ENCODE results near the gene LRMDA. TPM values are rescaled to one million over a fixed set of nuclear protein-coding genes. Genes with fewer than 3 reads are reported as not detected.

The LRMDA gene
- total and polyA plus RNA-seq, 2 donors from 2014 or later = 23.2 to 48.6 TPM

DNA sequence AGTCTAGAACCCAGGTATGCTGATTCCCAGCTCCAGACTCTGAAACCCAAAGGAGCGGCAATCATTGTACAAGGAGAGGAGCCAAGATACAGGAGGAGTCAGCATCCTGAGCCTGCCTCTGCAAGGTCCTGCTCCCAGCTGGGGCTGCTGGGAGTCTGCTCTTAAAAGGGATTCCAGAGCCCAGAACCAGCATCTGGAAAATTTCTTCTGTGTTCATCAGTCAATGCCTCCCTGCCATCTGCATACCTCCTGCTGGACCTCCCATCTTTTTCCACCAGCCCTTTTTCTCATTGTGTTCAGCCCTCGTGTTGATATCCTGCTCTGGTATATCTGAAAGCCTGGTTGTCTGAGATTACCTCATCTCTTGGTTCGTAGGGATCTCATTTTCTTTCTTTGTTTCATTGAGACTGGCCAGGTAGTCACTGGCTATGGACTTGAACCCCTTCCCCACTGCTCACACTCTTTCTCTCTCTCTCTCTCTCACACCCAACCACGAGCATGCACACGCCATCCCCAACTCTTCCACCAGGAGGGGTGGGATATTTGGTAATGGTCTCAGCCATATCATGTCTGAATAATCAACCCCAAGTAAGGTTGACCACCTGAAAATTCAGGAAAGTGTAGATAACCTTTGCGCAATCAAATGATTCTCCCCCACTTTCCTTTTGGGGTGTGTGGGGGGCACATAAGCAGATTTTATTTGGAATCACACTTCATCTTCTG is 608.8 kb downstream of the LRMDA start:
- no peak overlapping the region for H3K27ac ChIP-seq (ENCODE audit: low read depth in 2 of 2, low read length in 2 of 2)
- TF ChIP-seq, protein P1, sequence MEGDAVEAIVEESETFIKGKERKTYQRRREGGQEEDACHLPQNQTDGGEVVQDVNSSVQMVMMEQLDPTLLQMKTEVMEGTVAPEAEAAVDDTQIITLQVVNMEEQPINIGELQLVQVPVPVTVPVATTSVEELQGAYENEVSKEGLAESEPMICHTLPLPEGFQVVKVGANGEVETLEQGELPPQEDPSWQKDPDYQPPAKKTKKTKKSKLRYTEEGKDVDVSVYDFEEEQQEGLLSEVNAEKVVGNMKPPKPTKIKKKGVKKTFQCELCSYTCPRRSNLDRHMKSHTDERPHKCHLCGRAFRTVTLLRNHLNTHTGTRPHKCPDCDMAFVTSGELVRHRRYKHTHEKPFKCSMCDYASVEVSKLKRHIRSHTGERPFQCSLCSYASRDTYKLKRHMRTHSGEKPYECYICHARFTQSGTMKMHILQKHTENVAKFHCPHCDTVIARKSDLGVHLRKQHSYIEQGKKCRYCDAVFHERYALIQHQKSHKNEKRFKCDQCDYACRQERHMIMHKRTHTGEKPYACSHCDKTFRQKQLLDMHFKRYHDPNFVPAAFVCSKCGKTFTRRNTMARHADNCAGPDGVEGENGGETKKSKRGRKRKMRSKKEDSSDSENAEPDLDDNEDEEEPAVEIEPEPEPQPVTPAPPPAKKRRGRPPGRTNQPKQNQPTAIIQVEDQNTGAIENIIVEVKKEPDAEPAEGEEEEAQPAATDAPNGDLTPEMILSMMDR (IDR thresholded peaks at IDR 0.05; ENCODE audit: borderline replicate concordance, extremely low read depth, insufficient read depth) = no peak
- DNase-seq = no peak
- no peaks in the 10 kb centered on the region for H3K27me3 ChIP-seq (ENCODE audit: control insufficient read depth, insufficient read depth, low read length)
- H3K4me3 ChIP-seq (ENCODE audit: low read length in 3 of 3) = no peak overlapping the region
- H3K9me3 ChIP-seq (ENCODE audit: control insufficient read depth in 2 of 3, insufficient read depth in 1 of 3, low read length in 3 of 3) = peaks cover 2 to 8% (median 2%) of the 10 kb centered on the region in 3 donors
- H3K36me3 ChIP-seq (ENCODE audit: control insufficient read depth in 2 of 3, insufficient read depth in 3 of 3, low read length in 3 of 3) = no peaks in the 10 kb centered on the region
- no peak for FAIRE-seq
- H3K4me1 ChIP-seq (ENCODE audit: control insufficient read depth in 2 of 3, insufficient read depth in 2 of 3, low read depth in 1 of 3, low read length in 3 of 3) = peaks cover 3 to 4% (median 4%) of the 10 kb centered on the region in 3 donors
- H3K9ac ChIP-seq (ENCODE audit: low read length in 3 of 3) = no peak overlapping the region
- intact Hi-C loops (cut with DNase I) = no loop called here

DNA sequence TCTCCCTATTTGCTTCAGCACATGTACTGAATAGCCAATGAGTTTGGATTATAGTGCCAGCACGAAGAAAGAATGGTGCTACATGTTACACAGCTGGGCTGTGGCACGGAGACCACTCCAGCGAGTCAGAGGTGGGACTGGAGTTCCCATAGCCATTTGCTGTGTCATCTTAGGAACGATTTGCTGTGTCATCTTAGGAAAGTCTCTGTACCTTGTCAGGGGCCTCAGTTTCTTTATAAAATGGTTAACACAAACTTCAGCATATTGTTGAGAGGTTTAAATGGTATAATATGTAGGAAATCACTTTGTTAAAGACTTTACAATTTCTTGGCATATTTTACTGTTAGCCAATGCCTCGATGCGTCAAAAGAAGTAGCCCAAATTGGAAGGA is 609.4 kb downstream of the LRMDA start:
- peaks cover 0 to 4% (median 4%) of the 10 kb centered on the region in 3 donors for H3K4me1 ChIP-seq (ENCODE audit: control insufficient read depth in 2 of 3, insufficient read depth in 2 of 3, low read depth in 1 of 3, low read length in 3 of 3)
- H3K27me3 ChIP-seq (ENCODE audit: control insufficient read depth, insufficient read depth, low read length) = no peaks in the 10 kb centered on the region
- H3K36me3 ChIP-seq (ENCODE audit: control insufficient read depth in 2 of 3, insufficient read depth in 3 of 3, low read length in 3 of 3) = no peaks in the 10 kb centered on the region
- H3K9ac ChIP-seq (ENCODE audit: low read length in 3 of 3) = no peak overlapping the region
- no peak overlapping the region for H3K27ac ChIP-seq (ENCODE audit: low read depth in 2 of 2, low read length in 2 of 2)
- no peak overlapping the region for H3K4me3 ChIP-seq (ENCODE audit: low read length in 3 of 3)
- FAIRE-seq (no peak), DNase-seq (no peak)
- intact Hi-C loops (cut with DNase I) = no loop called here
- H3K9me3 ChIP-seq (ENCODE audit: control insufficient read depth in 2 of 3, insufficient read depth in 1 of 3, low read length in 3 of 3) = peaks cover 2 to 8% (median 2%) of the 10 kb centered on the region in 3 donors
- TF ChIP-seq, protein P1 (IDR thresholded peaks at IDR 0.05; ENCODE audit: borderline replicate concordance, extremely low read depth, insufficient read depth) = no peak

DNA sequence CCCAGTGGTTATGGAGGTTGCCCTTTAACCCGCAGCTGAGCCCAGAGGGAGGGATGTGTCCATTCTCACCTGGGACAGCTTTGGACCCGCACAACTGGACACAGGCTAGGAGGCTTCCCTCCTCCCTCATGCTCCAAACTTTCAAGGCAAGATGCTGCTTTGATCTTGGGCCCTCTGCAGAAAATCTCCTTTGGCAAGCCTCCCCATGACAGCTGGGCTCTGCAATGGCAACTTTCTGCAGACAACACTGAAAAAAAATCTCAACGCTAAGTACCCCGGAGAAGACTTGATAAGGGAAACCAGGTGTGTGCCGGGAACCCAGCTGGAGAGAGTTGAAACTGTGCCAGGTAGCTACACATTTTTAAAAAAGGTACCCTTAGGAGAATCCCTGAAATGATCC is 610.1 kb downstream of the LRMDA start:
- Histone ChIP-seq H3K9ac (ENCODE audit: low read length in 3 of 3) (no peak overlapping the region), H3K27me3 (ENCODE audit: control insufficient read depth, insufficient read depth, low read length) (no peaks in the 10 kb centered on the region), H3K4me1 (ENCODE audit: control insufficient read depth in 2 of 3, insufficient read depth in 2 of 3, low read depth in 1 of 3, low read length in 3 of 3) (peaks cover 0 to 4% (median 2%) of the 10 kb centered on the region in 3 donors), H3K36me3 (ENCODE audit: control insufficient read depth in 2 of 3, insufficient read depth in 3 of 3, low read length in 3 of 3) (no peaks in the 10 kb centered on the region), H3K4me3 (ENCODE audit: low read length in 3 of 3) (no peak overlapping the region), H3K9me3 (ENCODE audit: control insufficient read depth in 2 of 3, insufficient read depth in 1 of 3, low read length in 3 of 3) (peaks cover 2 to 8% (median 2%) of the 10 kb centered on the region in 3 donors), H3K27ac (ENCODE audit: low read depth in 2 of 2, low read length in 2 of 2) (no peak overlapping the region)
- TF ChIP-seq, protein P1 (IDR thresholded peaks at IDR 0.05; ENCODE audit: borderline replicate concordance, extremely low read depth, insufficient read depth) = no peak
- FAIRE-seq = no peak
- DNase-seq = no peak
- intact Hi-C loops (cut with DNase I) = no loop called here
